ENCODE results near the gene PBX3. TPM values are rescaled to one million over a fixed set of nuclear protein-coding genes. Genes with fewer than 3 reads are reported as not detected.

The PBX3 gene
- total and polyA plus RNA-seq, 2 of the 13 experiments (the other 11 are each of a cell fraction or from before 2014, with no cell fraction given) = 6.0 to 11.2 TPM

- peak; percentile 79; the same call in 1 of the 2 replicates for TF ChIP-seq HMG20A (CRISPR knock-in tag; IDR thresholded peaks at IDR 0.05; ENCODE audit: borderline replicate concordance)
- no peak for TF ChIP-seq POLR2A (IDR thresholded peaks at IDR 0.05; ENCODE audit: insufficient read depth in 1 of 2, low read depth in 2 of 2, low read length in 2 of 2)
- peak; percentile 63; the same call in 1 of the 2 replicates for TF ChIP-seq ZNF264 (CRISPR knock-in tag; IDR thresholded peaks at IDR 0.05)
- no peak for TF ChIP-seq NCOA1 (CRISPR knock-in tag; IDR thresholded peaks at IDR 0.05)
- peak; percentile 62; the same call in 1 of the 2 replicates for TF ChIP-seq LCORL (IDR thresholded peaks at IDR 0.05)
- TF ChIP-seq LCORL (CRISPR knock-in tag; IDR thresholded peaks at IDR 0.05) = 0 out of 2 replicates have a peak, but pooled peaks have one; percentile 42
- no peak for TF ChIP-seq CHD2 (IDR thresholded peaks at IDR 0.05; ENCODE audit: low read depth, low read length)
- TF ChIP-seq SKIL (CRISPR knock-in tag; IDR thresholded peaks at IDR 0.05; ENCODE audit: borderline replicate concordance) = no peak
- TF ChIP-seq MXD1 (CRISPR knock-in tag; IDR thresholded peaks at IDR 0.05) = no peak
- TF ChIP-seq TOPORS (CRISPR knock-in tag; IDR thresholded peaks at IDR 0.05) = no peak
- TF ChIP-seq ADNP (CRISPR knock-in tag; IDR thresholded peaks at IDR 0.05) = no peak
- TF ChIP-seq ZNF619 (CRISPR knock-in tag; IDR thresholded peaks at IDR 0.05) = no peak
- TF ChIP-seq ZNF496 (CRISPR knock-in tag; IDR thresholded peaks at IDR 0.05; ENCODE audit: insufficient replicate concordance) = no peak
- TF ChIP-seq ZNF83 (CRISPR knock-in tag; IDR thresholded peaks at IDR 0.05; ENCODE audit: borderline replicate concordance) = no peak
- TF ChIP-seq SETDB1 (CRISPR knock-in tag; IDR thresholded peaks at IDR 0.05; ENCODE audit: borderline replicate concordance) = no peak
- TF ChIP-seq, protein P1, sequence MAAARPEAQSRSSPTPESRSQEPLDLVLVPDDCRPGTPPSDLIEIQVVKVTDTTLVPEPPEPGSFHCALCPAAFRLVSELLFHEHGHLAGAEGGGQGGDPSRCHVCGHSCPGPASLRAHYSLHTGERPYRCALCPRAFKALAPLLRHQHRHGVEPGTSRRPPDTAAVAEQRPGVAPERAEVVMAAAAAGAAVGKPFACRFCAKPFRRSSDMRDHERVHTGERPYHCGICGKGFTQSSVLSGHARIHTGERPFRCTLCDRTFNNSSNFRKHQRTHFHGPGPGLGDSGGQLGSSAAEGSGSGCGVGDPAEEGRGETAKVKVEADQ (CRISPR knock-in tag; IDR thresholded peaks at IDR 0.05; ENCODE audit: borderline replicate concordance) = no peak
- 0 out of 4 replicates have a peak, but pooled peaks of 1 of the 2 experiments have one; percentile 37 for TF ChIP-seq KLF16 (CRISPR knock-in tag; IDR thresholded peaks at IDR 0.05)
- TF ChIP-seq YEATS4 (CRISPR knock-in tag; IDR thresholded peaks at IDR 0.05; ENCODE audit: borderline replicate concordance) = no peak
- TF ChIP-seq NR1H2 (CRISPR knock-in tag; IDR thresholded peaks at IDR 0.05; ENCODE audit: borderline replicate concordance, low read depth) = no peak
- peak; percentile 85; the same call in 1 of the 2 replicates for TF ChIP-seq MEIS2 (CRISPR knock-in tag; IDR thresholded peaks at IDR 0.05)
- no peak for TF ChIP-seq JUND (CRISPR knock-in tag; IDR thresholded peaks at IDR 0.05)
- TF ChIP-seq NPAS2 (CRISPR knock-in tag; IDR thresholded peaks at IDR 0.05; ENCODE audit: borderline replicate concordance) = no peak
- TF ChIP-seq POGZ (CRISPR knock-in tag; IDR thresholded peaks at IDR 0.05) = peak; percentile 42; the same call in 1 of the 2 replicates
- 0 out of 2 replicates have a peak, but pooled peaks have one; percentile 47 for TF ChIP-seq DPF2 (CRISPR knock-in tag; IDR thresholded peaks at IDR 0.05; ENCODE audit: borderline replicate concordance, low read depth)
- TF ChIP-seq SRSF1 (optimal IDR thresholded peaks at IDR 0.05; ENCODE audit: low read depth, low read length) = no peak
- TF ChIP-seq ZFP62 (CRISPR knock-in tag; IDR thresholded peaks at IDR 0.05) = no peak
- peak; percentile 48; the same call in 1 of the 2 replicates for TF ChIP-seq TGIF2 (CRISPR knock-in tag; IDR thresholded peaks at IDR 0.05)
- no peak for TF ChIP-seq SP2 (CRISPR knock-in tag; IDR thresholded peaks at IDR 0.05)
- no peak for TF ChIP-seq SPEN (CRISPR knock-in tag; IDR thresholded peaks at IDR 0.05; ENCODE audit: low read depth)
Measured at GRCh38 chr9:125758986-125759763, 12.0 kb downstream of the PBX3 start (continued).

Data from HepG2 (cell line).